ENCODE data around the gene THEM5.

GRCh38 chr1:151853411-151853943 is at the start of gene THEM5:
- TF ChIP-seq CTCF (IDR thresholded peaks at IDR 0.05) (no peak), POLR2A (IDR thresholded peaks at IDR 0.05) (no peak)

All from right lobe of liver (tissue), 4 donors.